Measurements from ENCODE around the gene EBF4. TPM values are rescaled to one million over a fixed set of nuclear protein-coding genes. Genes with fewer than 3 reads are reported as not detected.

The EBF4 gene
- total RNA-seq, 6 experiments from 2014 or later: 0.14 to 0.48 (median 0.46) TPM; not detected in 3

DNA sequence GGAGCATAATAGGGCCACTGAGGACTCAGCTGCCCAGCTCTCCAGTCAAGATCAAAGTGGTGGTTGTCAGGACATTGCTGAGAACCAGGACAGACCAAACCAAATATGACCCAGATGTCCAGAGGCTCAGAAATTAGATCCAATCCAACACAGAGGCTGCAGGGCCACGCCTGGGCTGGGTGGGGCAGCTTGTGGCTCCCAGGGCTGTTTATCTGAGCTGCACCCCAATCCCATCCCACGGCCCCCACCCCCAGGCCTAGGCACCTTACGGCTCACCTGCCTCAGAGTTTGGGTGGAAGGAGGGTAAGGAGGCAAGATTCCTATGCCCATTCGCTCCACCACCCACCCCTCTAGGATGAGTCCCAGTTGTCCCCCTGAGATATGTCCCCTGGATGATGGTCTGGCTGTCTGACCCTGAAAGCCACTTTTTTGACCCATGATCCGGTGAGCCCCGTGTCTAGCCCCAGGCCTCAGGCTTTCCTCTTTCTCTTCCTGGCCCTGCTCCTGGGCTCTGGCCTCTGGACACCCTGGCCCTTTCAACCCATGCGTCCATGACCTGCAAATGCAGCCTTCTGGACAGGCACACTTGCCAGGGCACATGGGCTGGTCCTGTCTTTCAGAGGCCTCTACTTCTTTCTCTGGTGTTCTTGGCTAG lies 67.8 kb downstream of the EBF4 start:
- H3K27ac Mint-ChIP-seq: no peak overlapping the region
- peaks cover 37% of the 10 kb centered on the region for H3K27me3 Mint-ChIP-seq (ENCODE audit: insufficient read depth)
- no peaks in the 10 kb centered on the region for H3K9me3 Mint-ChIP-seq
- 0 out of 2 replicates have a peak, but pooled peaks cover 7% of the 10 kb centered on the region for H3K4me1 Mint-ChIP-seq (ENCODE audit: low read depth)
- no peak for DNase-seq
- H3K36me3 Mint-ChIP-seq (ENCODE audit: low read depth): no peaks in the 10 kb centered on the region
- no peak for TF ChIP-seq CTCF (IDR thresholded peaks at IDR 0.05)
- H3K4me3 Mint-ChIP-seq: no peak overlapping the region

DNA sequence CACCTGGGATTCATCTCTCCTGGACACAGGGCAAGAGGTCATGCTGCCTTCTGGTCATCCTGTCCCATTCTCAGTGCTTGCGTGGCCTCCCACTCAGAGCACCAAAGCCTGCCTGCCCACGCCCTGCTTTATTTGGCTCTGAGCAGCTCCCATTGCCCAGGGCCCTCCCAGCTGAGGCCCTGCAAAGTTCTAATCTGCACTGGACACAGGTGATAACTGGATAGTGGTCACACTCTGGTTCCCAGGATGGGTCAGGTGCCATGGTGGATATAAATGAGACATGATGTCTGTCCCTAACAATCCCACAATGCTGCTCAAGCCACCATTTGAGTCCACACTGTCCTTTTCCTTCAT lies 68.3 kb downstream of the EBF4 start:
- H3K27ac Mint-ChIP-seq: no peak overlapping the region
- H3K9me3 Mint-ChIP-seq: no peaks in the 10 kb centered on the region
- no peak for DNase-seq
- peaks cover 35% of the 10 kb centered on the region for H3K27me3 Mint-ChIP-seq (ENCODE audit: insufficient read depth)
- no peak overlapping the region for H3K4me3 Mint-ChIP-seq
- no peak for TF ChIP-seq CTCF (IDR thresholded peaks at IDR 0.05)
- 0 out of 2 replicates have a peak, but pooled peaks cover 6% of the 10 kb centered on the region for H3K4me1 Mint-ChIP-seq (ENCODE audit: low read depth)
- H3K36me3 Mint-ChIP-seq (ENCODE audit: low read depth): no peaks in the 10 kb centered on the region

GRCh38 chr20:2761885-2762284 lies 69.3 kb downstream of the EBF4 start:
- no peak for TF ChIP-seq CTCF (IDR thresholded peaks at IDR 0.05)
- Mint-ChIP-seq H3K4me3 (no peak overlapping the region), H3K27ac (no peak overlapping the region), H3K4me1 (ENCODE audit: low read depth) (no peaks in the 10 kb centered on the region), H3K36me3 (ENCODE audit: low read depth) (no peaks in the 10 kb centered on the region), H3K9me3 (no peaks in the 10 kb centered on the region), H3K27me3 (ENCODE audit: insufficient read depth) (peaks cover 36% of the 10 kb centered on the region)
- no peak for DNase-seq

- H3K4me3 Mint-ChIP-seq: no peak overlapping the region
- DNase-seq: no peak
- H3K36me3 Mint-ChIP-seq (ENCODE audit: low read depth): no peaks in the 10 kb centered on the region
- H3K4me1 Mint-ChIP-seq (ENCODE audit: low read depth): peaks cover 2% of the 10 kb centered on the region; the same call in 1 of the 2 replicates
- peaks cover 33% of the 10 kb centered on the region for H3K27me3 Mint-ChIP-seq (ENCODE audit: insufficient read depth)
- no peak for TF ChIP-seq CTCF (IDR thresholded peaks at IDR 0.05)
- H3K9me3 Mint-ChIP-seq: no peaks in the 10 kb centered on the region
- no peak overlapping the region for H3K27ac Mint-ChIP-seq
These were observed 70.1 kb downstream of the EBF4 start for GRCh38 chr20:2762578-2763131.

DNA sequence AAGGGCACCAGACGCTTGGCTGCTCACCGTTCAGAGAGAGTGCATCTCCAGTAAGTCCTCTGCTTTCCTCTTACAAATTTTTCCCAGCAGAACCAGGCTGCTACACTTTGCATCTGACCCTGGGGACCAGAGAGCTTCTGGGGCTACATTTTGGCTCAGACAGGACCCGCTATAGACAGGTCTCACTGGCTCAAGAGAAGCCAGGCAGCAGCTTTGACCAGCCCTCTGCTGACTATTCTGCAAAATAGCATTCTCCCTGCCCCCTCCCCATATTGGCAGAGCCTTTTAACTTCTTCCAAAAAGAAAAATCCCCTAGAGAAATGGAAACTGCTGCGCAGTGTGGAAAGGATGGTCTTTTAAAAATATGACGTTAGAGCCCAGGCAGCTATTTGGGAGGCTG lies 70.6 kb downstream of the EBF4 start:
- Mint-ChIP-seq H3K36me3 (ENCODE audit: low read depth) (no peaks in the 10 kb centered on the region), H3K4me3 (no peak overlapping the region)

More for the DNA sequence above, 70.6 kb downstream of the EBF4 start:
- TF ChIP-seq CTCF (IDR thresholded peaks at IDR 0.05): no peak
- no peak overlapping the region for H3K27ac Mint-ChIP-seq
- DNase-seq: no peak
- no peaks in the 10 kb centered on the region for H3K9me3 Mint-ChIP-seq
- H3K4me1 Mint-ChIP-seq (ENCODE audit: low read depth): peaks cover 7% of the 10 kb centered on the region; the same call in 1 of the 2 replicates
- H3K27me3 Mint-ChIP-seq (ENCODE audit: insufficient read depth): peaks cover 32% of the 10 kb centered on the region
